ENCODE results near the gene TRPC4.

TRPC4 gene

DNA sequence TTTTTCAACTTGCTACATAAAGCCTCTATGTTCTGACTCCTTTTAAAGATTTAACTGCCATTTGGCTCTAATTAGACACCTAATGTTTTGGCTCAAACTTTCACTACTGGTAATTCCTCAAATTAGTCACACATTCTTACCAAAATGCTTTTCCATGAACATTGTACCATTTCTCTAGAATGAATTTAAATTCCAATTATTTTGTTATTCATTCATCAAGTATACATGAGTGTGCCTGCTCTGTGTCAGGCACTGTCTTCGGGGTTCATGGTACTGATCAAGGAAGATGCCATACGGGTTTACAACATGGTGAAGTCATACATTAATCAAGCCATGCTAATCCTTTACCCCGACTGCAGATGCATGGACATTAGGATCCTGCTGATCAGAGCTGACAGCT, 201.9 kb downstream of the TRPC4 start:
- Histone ChIP-seq H3K9ac (ENCODE audit: low read length) (no peak overlapping the region), H3K27me3 (ENCODE audit: control insufficient read depth, insufficient read depth, low read length) (no peaks in the 10 kb centered on the region), H3K36me3 (ENCODE audit: control insufficient read depth, insufficient read depth, low read length) (no peaks in the 10 kb centered on the region), H3K27ac (ENCODE audit: low read depth, low read length) (no peak overlapping the region), H3K4me3 (ENCODE audit: low read length) (no peak overlapping the region), H3K4me1 (ENCODE audit: control insufficient read depth, insufficient read depth, low read length) (no peaks in the 10 kb centered on the region)

DNA sequence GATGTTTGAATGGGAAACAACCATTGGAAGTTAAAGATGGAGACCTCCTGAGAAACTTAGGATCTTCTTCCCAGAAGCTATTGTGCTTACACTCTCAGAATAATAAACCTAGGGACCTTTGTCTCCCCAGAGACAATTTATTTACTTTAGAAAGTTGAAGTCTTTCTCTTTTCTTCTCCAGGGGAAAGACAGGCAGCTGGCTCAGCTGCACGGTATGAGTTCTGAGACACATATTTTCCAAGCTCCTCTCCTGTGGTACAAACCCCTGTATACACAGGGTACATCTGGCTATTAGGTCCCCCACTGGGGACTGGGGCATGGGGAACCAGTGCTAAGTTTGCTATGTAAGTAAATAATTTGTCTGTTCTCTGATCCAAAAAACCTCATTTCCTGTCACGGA, 203.5 kb downstream of the TRPC4 start:
- H3K36me3 ChIP-seq (ENCODE audit: control insufficient read depth, insufficient read depth, low read length), result no peaks in the 10 kb centered on the region
- no peaks in the 10 kb centered on the region for H3K4me1 ChIP-seq (ENCODE audit: control insufficient read depth, insufficient read depth, low read length)
- no peak overlapping the region for H3K27ac ChIP-seq (ENCODE audit: low read depth, low read length)
- no peaks in the 10 kb centered on the region for H3K27me3 ChIP-seq (ENCODE audit: control insufficient read depth, insufficient read depth, low read length)
- H3K4me3 ChIP-seq (ENCODE audit: low read length), result no peak overlapping the region
- H3K9ac ChIP-seq (ENCODE audit: low read length), result no peak overlapping the region

DNA sequence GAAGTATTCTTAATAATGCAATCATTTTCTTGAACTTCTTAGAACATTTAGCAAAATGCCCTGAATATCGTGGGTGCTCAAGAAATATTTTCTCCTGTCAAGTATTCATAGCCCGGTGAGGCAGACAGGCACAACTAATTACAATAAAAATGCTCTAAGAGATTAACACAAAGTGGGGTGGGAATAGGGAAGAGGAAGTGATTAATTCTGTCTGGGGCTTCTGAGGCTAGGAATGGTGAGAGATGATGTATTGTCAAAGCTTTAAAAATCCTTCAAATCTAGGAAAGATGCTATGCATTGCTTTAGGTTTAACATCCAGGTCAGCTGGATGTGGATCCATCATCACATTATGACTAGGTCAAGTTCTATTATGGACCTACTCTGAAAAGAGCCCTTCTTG, 204.2 kb downstream of the TRPC4 start:
- H3K4me3 ChIP-seq (ENCODE audit: low read length), result no peak overlapping the region
- H3K27ac ChIP-seq (ENCODE audit: low read depth, low read length), result no peak overlapping the region
- no peaks in the 10 kb centered on the region for H3K36me3 ChIP-seq (ENCODE audit: control insufficient read depth, insufficient read depth, low read length)
- H3K27me3 ChIP-seq (ENCODE audit: control insufficient read depth, insufficient read depth, low read length), result no peaks in the 10 kb centered on the region
- H3K9ac ChIP-seq (ENCODE audit: low read length), result no peak overlapping the region
- H3K4me1 ChIP-seq (ENCODE audit: control insufficient read depth, insufficient read depth, low read length), result no peaks in the 10 kb centered on the region

DNA sequence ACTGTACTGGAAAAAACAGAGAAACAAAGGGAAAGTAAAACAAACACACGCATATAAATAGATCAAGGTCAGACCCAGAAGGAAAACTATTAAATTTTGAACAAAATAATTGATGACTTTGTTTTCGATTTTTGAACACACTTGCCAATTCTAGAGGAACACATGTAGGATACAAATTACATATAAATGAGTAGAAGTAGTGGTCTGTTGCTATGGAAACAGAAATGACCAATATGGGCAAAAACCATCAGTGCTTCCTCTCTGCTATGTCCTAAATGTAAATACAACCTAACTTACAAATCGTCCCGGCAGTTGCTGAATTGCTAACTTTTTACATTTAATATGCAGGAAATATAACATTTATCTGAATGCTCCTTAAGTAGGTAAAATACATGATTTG, 205.8 kb downstream of the TRPC4 start:
- Histone ChIP-seq H3K4me1 (ENCODE audit: control insufficient read depth, insufficient read depth, low read length) (no peaks in the 10 kb centered on the region), H3K27me3 (ENCODE audit: control insufficient read depth, insufficient read depth, low read length) (no peaks in the 10 kb centered on the region), H3K36me3 (ENCODE audit: control insufficient read depth, insufficient read depth, low read length) (no peaks in the 10 kb centered on the region), H3K4me3 (ENCODE audit: low read length) (no peak overlapping the region), H3K9ac (ENCODE audit: low read length) (no peak overlapping the region), H3K27ac (ENCODE audit: low read depth, low read length) (no peak overlapping the region)

DNA sequence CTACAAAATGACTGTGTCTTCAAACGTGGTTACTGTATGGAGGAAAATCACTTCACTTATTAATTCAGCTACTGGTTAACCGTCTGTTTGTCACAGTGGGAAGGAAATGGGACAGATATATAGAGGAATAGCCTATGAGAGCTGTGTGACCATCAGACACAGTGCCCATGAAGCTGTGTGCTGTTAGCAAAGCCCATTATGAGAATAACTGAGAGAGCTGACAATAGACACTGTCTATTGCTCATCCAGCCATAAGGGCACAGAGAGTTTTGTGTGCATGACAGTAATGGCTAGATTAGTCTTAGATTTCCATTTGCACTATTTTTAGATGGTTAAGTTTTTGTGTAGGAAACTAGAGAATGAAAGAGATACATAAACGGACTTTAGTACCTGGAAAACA, 206.9 kb downstream of the TRPC4 start:
- Histone ChIP-seq H3K4me1 (ENCODE audit: control insufficient read depth, insufficient read depth, low read length) (no peaks in the 10 kb centered on the region), H3K27ac (ENCODE audit: low read depth, low read length) (no peak overlapping the region), H3K9ac (ENCODE audit: low read length) (no peak overlapping the region), H3K4me3 (ENCODE audit: low read length) (no peak overlapping the region), H3K27me3 (ENCODE audit: control insufficient read depth, insufficient read depth, low read length) (no peaks in the 10 kb centered on the region), H3K36me3 (ENCODE audit: control insufficient read depth, insufficient read depth, low read length) (no peaks in the 10 kb centered on the region)

DNA sequence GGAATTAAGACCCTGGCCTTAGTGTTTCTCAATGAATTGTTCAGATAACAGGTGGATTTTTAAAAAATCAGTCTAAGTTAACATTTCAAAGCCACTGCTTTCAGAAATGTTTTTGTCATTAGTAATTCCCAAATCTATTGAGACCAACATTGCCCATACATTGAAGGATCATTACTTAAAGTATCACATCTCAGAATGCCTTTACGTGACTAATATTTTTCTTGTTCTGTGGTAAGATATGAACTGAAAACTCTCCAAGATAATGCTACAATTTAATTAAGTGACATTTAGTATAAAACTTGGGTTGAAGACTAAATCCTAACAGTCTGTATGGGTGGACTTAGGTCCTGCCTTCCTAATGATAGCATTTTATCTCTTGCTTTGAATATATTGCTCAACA, 211.6 kb downstream of the TRPC4 start:
- H3K4me3 ChIP-seq (ENCODE audit: low read length), result no peak overlapping the region
- no peaks in the 10 kb centered on the region for H3K36me3 ChIP-seq (ENCODE audit: control insufficient read depth, insufficient read depth, low read length)
- H3K9ac ChIP-seq (ENCODE audit: low read length), result no peak overlapping the region
- H3K27ac ChIP-seq (ENCODE audit: low read depth, low read length), result no peak overlapping the region
- H3K4me1 ChIP-seq (ENCODE audit: control insufficient read depth, insufficient read depth, low read length), result no peaks in the 10 kb centered on the region
- H3K27me3 ChIP-seq (ENCODE audit: control insufficient read depth, insufficient read depth, low read length), result no peaks in the 10 kb centered on the region

DNA sequence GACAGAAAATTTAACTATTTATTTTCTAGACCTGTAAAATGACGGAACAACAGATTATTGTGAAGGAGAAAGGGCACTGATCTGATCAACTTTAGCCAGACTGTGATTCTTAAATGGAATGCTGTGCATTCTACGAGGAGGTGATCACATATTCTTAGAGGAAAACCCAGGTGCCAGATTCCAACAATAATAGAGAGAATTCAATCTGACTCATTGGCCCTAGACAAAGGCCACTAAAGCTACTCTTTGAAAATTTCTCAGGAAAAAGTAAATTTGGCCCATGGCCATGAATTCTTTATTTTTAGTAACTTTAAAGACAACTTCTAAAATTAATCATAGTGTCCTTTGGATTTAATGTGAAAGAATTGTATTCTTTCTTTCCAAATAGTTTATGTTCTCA, 212.4 kb downstream of the TRPC4 start:
- Histone ChIP-seq H3K4me1 (ENCODE audit: control insufficient read depth, insufficient read depth, low read length) (no peaks in the 10 kb centered on the region), H3K9ac (ENCODE audit: low read length) (no peak overlapping the region)

DNA sequence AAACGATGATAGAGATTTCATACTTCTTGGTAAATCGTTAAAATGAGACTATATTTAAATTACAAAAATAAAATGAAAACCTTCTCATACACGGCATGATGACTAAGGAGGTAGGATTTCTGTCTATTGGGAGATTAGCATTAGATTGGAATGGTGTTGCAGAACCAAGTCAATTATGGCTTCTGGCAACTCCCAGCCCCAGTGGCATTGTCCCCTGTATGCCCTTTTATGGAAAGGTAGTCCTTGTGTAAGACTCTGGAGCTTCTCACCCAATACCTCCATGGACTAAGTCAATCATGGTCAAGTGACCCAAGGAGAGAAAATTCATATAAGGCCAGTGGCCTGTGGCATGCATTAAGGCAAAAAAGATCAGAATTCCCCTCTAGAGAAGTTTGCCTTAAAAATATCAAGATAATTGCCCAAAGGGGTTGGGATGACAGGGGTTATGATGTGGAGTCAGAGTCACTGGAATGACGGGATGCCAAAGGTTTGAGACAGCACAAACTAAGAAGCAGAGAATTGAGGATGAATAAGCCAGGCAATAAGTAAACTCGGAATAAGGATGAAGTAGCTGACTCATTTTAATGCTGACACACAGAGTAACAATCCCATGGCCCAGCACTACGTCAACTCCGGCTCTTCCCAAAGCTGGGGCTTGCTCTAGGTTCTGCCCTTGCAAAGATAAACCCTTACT, 213.2 kb downstream of the TRPC4 start:
- Histone ChIP-seq H3K27me3 (ENCODE audit: control insufficient read depth, insufficient read depth, low read length) (no peaks in the 10 kb centered on the region), H3K9ac (ENCODE audit: low read length) (no peak overlapping the region), H3K4me3 (ENCODE audit: low read length) (no peak overlapping the region), H3K4me1 (ENCODE audit: control insufficient read depth, insufficient read depth, low read length) (no peaks in the 10 kb centered on the region), H3K27ac (ENCODE audit: low read depth, low read length) (no peak overlapping the region), H3K36me3 (ENCODE audit: control insufficient read depth, insufficient read depth, low read length) (no peaks in the 10 kb centered on the region)

More for the DNA sequence above, 212.4 kb downstream of the TRPC4 start:
- Histone ChIP-seq H3K27me3 (ENCODE audit: control insufficient read depth, insufficient read depth, low read length) (no peaks in the 10 kb centered on the region), H3K4me3 (ENCODE audit: low read length) (no peak overlapping the region), H3K27ac (ENCODE audit: low read depth, low read length) (no peak overlapping the region), H3K36me3 (ENCODE audit: control insufficient read depth, insufficient read depth, low read length) (no peaks in the 10 kb centered on the region)

DNA sequence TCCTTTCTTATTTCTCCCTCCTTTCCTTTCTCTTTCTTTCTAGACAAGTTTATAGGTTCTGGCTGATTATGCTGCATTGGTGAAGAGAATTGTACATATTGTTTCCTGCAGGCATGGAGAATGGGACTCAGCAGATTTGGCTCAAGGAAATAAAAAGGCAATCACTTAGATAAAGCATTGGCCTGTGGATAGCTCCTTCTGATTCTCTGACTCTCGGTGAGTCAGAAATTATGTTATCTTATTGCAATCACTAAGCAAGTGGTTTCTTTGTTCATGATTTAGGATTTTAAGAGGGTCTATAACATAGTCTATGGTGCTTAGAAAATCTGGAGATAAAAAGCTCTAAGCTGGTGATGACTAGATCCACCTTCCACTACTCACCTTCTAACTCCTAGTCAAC, 217.0 kb downstream of the TRPC4 start:
- no peaks in the 10 kb centered on the region for H3K36me3 ChIP-seq (ENCODE audit: control insufficient read depth, insufficient read depth, low read length)
- H3K4me1 ChIP-seq (ENCODE audit: control insufficient read depth, insufficient read depth, low read length), result no peaks in the 10 kb centered on the region
- no peaks in the 10 kb centered on the region for H3K27me3 ChIP-seq (ENCODE audit: control insufficient read depth, insufficient read depth, low read length)
- H3K27ac ChIP-seq (ENCODE audit: low read depth, low read length), result no peak overlapping the region
- no peak overlapping the region for H3K9ac ChIP-seq (ENCODE audit: low read length)
- H3K4me3 ChIP-seq (ENCODE audit: low read length), result no peak overlapping the region

DNA sequence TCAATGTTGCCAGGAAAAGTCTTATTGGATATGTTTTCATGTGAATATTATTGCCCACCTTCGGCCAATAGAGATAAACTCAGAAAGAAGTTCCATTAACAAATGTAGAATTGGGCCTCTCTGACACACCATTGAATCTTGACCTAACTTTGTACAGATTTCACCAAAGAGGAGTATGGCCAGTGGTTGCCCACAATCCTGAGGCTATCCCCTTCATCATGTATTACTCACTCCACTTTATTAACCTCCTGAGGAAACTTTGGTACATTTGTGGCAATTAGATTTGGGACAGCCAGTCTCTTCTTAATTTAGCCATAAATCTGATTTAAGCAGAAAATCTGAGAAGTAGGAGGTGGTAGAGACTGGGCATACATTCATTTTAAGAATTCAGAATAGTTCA, 217.7 kb downstream of the TRPC4 start:
- H3K27me3 ChIP-seq (ENCODE audit: control insufficient read depth, insufficient read depth, low read length), result no peaks in the 10 kb centered on the region
- no peak overlapping the region for H3K4me3 ChIP-seq (ENCODE audit: low read length)
- H3K4me1 ChIP-seq (ENCODE audit: control insufficient read depth, insufficient read depth, low read length), result no peaks in the 10 kb centered on the region
- H3K36me3 ChIP-seq (ENCODE audit: control insufficient read depth, insufficient read depth, low read length), result no peaks in the 10 kb centered on the region
- H3K27ac ChIP-seq (ENCODE audit: low read depth, low read length), result no peak overlapping the region
- no peak overlapping the region for H3K9ac ChIP-seq (ENCODE audit: low read length)

DNA sequence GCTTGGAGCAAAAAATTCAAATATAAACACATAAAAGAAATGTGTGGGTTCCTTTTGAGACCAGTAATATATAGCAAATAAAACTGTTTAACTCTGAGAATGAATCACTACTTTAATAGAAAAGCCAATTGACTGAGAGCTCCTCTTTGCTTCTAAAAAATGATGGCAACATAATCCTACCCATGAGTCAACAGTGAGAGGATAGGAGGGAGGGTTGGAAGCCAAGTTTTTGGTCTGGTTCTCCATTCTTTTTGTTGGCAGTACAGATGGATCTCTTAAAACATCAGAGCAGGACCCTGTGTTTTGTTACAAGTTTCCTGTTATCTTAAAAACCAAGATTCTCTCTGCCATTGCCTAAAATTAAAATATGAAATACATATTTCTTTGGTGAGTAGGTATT, 221.0 kb downstream of the TRPC4 start:
- Histone ChIP-seq H3K9ac (ENCODE audit: low read length) (no peak overlapping the region), H3K4me3 (ENCODE audit: low read length) (no peak overlapping the region), H3K4me1 (ENCODE audit: control insufficient read depth, insufficient read depth, low read length) (no peaks in the 10 kb centered on the region), H3K27me3 (ENCODE audit: control insufficient read depth, insufficient read depth, low read length) (no peaks in the 10 kb centered on the region), H3K36me3 (ENCODE audit: control insufficient read depth, insufficient read depth, low read length) (no peaks in the 10 kb centered on the region), H3K27ac (ENCODE audit: low read depth, low read length) (no peak overlapping the region)

DNA sequence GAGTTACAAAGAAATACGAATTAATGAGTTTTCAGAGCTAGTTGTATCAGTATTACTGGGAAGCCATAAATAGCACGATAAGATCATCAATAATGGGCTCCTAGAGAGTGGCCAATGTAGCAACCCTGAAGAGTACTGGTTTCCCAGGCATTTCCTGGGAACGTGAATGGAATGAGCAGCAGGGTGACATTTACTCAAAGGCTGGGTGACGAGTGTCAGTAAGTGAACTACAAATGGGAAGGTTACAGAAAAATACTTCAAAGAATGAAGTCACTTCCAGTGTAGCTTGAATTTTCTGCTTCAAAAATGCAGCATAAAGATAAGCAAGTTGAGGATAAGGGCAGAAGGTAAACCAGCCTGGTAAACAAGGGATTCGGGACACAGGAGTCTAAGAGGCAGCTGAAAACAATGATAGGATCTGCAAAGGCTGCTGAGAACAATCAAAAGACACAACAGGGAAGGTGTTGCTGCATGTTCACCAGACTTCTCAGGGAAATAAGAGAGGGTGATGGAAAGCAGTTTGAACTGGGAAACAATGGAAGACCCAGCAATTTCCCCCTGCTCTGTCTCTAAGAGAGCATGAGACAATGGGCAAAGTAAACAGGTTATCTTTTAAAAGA, 222.4 kb downstream of the TRPC4 start:
- no peak overlapping the region for H3K9ac ChIP-seq (ENCODE audit: low read length)
- H3K27ac ChIP-seq (ENCODE audit: low read depth, low read length), result no peak overlapping the region
- H3K4me3 ChIP-seq (ENCODE audit: low read length), result no peak overlapping the region
- no peaks in the 10 kb centered on the region for H3K36me3 ChIP-seq (ENCODE audit: control insufficient read depth, insufficient read depth, low read length)
- no peaks in the 10 kb centered on the region for H3K27me3 ChIP-seq (ENCODE audit: control insufficient read depth, insufficient read depth, low read length)
- H3K4me1 ChIP-seq (ENCODE audit: control insufficient read depth, insufficient read depth, low read length), result no peaks in the 10 kb centered on the region

DNA sequence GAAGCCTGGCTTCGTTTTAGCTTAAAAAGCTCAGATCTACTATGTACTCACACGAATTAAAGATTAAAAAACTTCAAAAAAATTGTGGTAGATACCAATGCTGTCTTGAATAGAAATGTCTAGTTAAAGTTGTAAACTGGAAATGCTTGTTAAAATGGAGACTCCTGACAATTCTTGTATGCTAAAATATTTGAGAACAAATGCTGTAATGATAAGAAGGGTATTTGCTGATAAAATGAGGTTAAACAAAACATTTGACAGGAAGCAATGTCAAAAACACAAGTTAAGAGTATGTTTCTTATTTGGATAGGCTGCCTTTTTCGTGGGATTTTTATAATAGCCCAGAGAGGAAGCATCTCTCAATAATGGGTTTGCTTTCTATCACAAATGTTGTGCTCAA, 223.0 kb downstream of the TRPC4 start:
- Histone ChIP-seq H3K36me3 (ENCODE audit: control insufficient read depth, insufficient read depth, low read length) (no peaks in the 10 kb centered on the region), H3K4me1 (ENCODE audit: control insufficient read depth, insufficient read depth, low read length) (no peaks in the 10 kb centered on the region), H3K9ac (ENCODE audit: low read length) (no peak overlapping the region), H3K27me3 (ENCODE audit: control insufficient read depth, insufficient read depth, low read length) (no peaks in the 10 kb centered on the region), H3K4me3 (ENCODE audit: low read length) (no peak overlapping the region), H3K27ac (ENCODE audit: low read depth, low read length) (no peak overlapping the region)
